Medulla oblongata (tissue), 1 donor: ENCODE measurements around the gene TAOK2.

ENCODE experiments used
- DNase-seq: peaks from one replicate; pipeline ENCODE4 v3.0.0-alpha.2; 2015; ENCODE audit errors: extremely low spot score

Gene TAOK2

GRCh38 chr16:29987371-29988085, 13.9 kb downstream of the TAOK2 start:
- DNase-seq: no peak

- DNase-seq: no peak
Measured at GRCh38 chr16:29988346-29989075, 14.8 kb downstream of the TAOK2 start.

GRCh38 chr16:29989111-29989858, 15.6 kb downstream of the TAOK2 start:
- no peak for DNase-seq

GRCh38 chr16:29990034-29990433, 16.4 kb downstream of the TAOK2 start:
- no peak for DNase-seq

- no peak for DNase-seq
Measured at GRCh38 chr16:29990883-29991570, 17.4 kb downstream of the TAOK2 start.

- DNase-seq: no peak
Measured at GRCh38 chr16:29991571-29991904, 17.9 kb downstream of the TAOK2 start.

- DNase-seq: no peak
Measured at GRCh38 chr16:29992344-29992967, 18.8 kb downstream of the TAOK2 start.

GRCh38 chr16:29993191-29993902, 19.7 kb downstream of the TAOK2 start:
- no peak for DNase-seq

- DNase-seq: no peak
Measured at GRCh38 chr16:29993903-29994599, 20.4 kb downstream of the TAOK2 start.

- DNase-seq: no peak
Measured at GRCh38 chr16:29994600-29995323, 21.1 kb downstream of the TAOK2 start.

GRCh38 chr16:29995324-29995910, 21.7 kb downstream of the TAOK2 start, which contains the start of gene HIRIP3:
TSS of gene HIRIP3 (minus strand) at chr16:29995617. CDS start at chr16:29995605, 12 bp downstream.
- peak; percentile 87 for DNase-seq

GRCh38 chr16:29995911-29996765, 22.5 kb downstream of the TAOK2 start, which contains the start of gene INO80E:
TSS of gene INO80E (plus strand) at chr16:29996241. CDS start at chr16:29996311, 70 bp downstream.
- peak; percentile 98 for DNase-seq

- no peak for DNase-seq
Measured at GRCh38 chr16:29996766-29997250, 23.1 kb downstream of the TAOK2 start.

- no peak for DNase-seq
Measured at GRCh38 chr16:29999605-30000004, 25.9 kb downstream of the TAOK2 start.

GRCh38 chr16:30000735-30001631, 27.3 kb downstream of the TAOK2 start:
- DNase-seq: no peak

GRCh38 chr16:30002614-30003346, 29.1 kb downstream of the TAOK2 start:
- DNase-seq: no peak
